SK-N-DZ (cell line): ENCODE measurements around the gene AIFM2.

Experiments
- DNase-seq: peaks from one replicate; pipeline ENCODE4 v3.0.0-alpha.2; 2015; ENCODE audit warnings: low spot score

The AIFM2 gene

DNA sequence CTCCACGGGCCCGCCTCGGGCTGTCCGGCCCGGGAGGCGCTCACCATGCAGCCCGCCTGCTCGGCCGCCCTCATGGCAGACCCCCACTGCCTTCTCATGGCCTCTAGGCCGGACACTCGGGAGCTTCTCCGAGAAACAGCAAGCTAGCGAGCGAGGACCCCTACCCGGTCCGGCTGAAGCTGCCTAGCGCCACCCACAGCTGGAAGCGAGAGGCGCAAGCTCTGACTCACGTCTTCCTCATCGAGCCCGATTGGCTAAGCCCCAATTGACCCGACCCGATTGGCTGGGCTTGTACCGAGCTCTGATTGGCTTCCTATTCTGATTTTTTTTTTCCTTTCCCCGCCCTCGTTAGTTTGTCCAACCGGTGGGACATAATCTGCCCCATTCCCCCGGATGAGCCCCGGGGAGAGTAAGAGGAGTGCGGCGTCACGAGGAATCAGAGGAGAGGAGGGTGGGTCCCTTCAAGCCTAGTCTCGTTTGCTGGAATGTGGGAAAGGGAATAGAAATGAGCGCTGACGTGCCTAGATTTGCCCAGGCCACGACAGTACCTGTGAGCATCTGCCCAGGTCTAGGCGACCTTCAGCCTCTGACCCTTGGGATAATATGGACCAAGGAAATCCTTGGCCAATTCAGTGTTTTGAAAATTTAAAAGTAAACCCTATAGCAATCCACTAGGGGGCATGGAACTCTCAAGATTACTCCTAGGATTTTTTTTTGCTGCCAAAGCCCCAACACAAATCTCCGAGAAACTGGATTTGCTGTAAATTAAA, 14.0 kb upstream of the AIFM2 start, which contains the start of gene TYSND1:
Gene TYSND1, minus strand, starts transcription at position 212 of the 770 bp plus-strand sequence. Its CDS starts 114 bp downstream, at position 98.
- peak; percentile 99 for DNase-seq

DNA sequence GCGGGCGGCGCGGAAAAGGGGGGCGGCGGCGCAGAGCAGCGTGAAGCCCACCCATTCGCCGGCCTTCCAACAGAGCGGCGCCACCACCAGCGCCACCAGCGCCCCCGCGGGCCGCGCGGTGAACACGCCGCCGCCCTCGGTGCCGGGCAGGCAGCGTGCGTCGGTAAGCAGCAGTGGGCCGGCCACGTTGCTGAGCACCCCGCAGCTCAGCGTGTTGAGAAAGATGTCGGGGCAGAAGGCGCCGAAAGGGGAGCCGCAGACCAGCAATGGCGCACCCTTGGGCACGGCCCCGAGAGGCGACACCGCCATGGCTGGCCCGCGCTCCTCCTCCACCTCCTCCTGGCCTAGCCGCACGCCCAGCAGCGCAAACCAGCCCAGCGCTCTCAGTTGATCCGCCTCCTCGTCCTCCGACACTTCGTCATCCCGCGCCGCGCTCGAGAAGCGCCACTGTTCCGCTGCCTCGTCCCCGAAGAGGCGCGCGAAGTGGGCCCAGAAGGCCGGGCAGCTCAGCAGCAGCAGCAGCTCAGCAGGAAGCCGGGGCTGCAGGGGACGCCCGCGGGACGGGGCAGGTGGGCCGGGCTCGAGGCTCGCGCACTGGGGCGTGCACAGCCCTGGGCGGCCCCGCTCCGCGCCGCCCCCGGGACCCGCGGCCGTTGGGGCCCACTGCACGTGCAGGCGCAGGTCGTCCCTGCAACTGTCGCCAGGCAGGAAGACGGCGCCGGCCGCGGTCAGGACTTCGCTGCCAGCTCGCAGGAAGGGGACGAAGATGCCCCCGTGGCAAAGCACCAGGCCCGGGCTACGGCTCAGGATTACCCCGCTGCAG, 13.3 kb upstream of the AIFM2 start:
- DNase-seq, result peak; percentile 76

DNA sequence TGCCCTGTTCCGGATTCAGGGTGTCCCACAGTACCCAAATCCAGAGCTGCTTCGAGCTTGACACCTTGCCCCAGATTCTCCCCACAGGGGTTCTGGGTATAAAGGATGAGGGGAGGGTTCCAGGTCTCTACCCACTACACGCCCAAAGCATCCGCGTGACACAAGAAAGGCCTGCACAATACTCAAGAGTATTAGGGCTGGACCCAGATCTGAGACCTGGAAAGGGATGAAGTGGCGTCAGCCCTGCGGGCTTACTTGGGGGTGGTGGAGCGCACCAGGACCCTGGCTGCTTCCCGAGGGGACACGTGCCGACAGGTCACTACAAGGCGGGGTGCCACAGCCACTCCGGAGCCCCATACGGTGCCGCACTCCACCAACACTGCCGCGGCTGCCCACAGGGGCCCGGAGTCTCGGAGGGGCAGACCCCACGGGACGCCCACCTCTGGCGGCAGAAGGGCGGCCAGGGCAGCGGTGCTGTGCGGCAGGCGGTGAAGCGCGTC, 12.6 kb upstream of the AIFM2 start:
- DNase-seq, result no peak

DNA sequence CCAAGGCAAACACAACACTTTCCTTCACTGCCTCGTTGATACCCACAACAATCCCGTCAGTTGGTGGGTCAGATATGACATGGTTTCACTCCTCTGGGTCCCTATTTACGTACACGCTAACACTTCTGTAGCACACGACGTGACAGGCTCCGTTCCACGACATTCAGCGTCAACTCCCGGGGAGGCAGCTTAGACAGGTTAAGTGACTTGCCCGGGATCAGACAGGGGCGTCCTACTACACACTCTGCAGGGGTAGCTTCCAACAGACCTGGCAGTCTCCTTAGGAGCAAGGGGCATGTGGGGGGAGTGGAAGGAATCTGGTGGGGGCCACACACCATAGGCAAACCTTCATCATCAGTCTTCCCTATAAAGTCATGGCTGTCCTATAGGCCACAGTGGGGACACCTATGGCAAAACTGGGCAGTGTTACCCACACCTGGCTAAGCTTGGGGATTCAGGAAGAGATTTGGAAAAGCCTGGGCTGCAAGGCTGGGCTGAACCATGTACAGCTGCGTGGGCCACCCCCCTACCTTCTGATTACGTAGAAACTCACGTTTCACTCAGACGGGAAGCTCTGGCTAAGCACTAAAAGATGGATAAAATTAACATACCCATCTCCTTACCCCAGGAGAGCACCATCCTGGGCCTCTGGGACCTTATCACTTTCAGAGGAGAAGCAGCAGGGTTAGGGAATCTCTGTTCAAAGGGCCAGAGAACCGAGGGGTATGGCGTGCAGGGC, 11.9 kb upstream of the AIFM2 start:
- no peak for DNase-seq

DNA sequence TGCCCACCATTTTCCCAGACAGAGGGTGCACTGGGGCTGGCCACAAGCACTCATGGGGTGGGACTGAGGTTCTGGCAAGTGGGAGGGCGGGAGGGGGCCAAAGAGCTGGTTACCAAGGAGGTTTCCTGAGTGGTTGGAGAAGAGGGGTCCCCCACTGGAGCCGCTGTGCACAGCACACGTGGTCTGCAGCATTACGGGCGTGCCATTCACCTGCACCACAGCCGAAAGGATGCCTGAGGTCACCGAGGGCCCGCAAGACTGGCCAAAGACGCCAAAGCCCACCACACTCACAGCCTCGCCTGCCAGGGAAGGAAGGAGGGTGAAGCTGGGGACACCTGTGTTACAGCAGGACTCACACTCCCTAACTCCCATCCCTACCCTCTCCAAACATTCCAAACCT, 9.9 kb upstream of the AIFM2 start:
- DNase-seq, result no peak

DNA sequence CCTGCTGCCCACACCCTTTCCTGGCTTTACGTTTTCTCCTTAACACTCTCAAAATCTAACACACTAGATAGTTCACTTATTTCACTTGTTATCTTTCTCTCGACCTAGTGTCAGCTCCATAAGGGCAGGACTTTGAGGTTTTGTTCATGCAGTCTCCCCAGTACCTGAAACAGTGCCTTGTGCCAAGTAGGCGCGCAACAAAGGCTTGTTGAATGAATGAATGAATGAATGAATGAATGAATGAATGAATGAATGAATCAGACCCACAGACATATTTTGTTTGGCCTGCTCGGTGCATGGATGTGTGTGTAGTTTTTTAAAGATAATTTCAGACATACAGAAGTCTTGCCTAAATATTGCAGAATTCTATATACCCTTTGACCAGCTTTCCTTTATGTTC, 7.7 kb upstream of the AIFM2 start:
- no peak for DNase-seq

DNA sequence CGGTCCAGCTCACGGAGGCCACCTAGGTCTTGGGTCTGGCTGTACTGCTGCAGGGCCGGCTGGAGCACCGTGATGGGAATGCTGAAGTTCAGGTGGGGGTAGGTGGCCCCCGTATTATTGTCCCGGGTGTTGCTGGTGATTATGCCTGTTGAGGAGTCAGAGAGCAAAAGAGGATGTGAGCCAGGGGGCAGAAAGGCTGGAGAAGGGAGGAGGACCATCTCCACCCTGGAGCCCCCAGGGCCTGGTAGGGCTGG, 7.3 kb upstream of the AIFM2 start:
- DNase-seq, result no peak

DNA sequence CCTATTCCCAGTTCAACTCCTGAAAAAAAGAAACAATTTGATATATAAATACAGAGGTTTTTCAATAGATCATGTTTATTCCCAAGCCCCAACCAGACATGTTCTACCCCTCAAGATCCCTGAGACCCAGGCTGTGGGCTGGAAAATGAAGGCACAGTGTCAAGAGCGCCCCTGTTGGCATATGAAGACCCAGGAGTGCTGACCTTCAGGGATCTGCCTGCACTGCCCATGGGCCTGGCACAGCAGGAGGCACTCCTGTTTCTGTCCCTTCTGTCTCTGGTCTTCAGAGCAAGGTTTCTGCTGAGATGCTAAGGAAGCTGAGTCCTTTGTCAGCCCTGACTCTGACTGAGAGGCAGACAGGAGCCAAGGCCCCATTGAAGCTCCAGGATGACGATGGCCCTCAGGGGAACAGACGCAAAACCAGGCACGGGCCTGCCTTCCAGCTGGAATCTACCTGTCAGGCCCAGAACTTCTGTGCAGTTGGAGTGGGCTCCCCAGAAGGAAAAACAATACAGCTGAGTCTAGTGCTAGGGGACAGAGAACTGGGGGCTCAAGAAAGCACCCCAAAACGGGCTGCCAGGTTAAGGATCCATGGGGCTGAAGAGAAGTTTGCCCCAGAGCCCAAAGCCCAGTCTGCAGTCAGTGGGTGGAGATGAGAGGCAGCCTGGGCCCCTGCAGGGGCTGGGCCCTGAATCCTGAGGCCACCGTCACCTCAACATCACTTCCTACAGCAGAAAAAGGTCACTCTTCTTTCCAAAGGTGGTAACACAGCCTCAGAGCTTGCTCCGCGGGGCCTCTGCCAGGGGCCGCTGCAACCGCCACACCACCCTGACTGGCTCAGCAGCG, 6.7 kb upstream of the AIFM2 start:
- no peak for DNase-seq

DNA sequence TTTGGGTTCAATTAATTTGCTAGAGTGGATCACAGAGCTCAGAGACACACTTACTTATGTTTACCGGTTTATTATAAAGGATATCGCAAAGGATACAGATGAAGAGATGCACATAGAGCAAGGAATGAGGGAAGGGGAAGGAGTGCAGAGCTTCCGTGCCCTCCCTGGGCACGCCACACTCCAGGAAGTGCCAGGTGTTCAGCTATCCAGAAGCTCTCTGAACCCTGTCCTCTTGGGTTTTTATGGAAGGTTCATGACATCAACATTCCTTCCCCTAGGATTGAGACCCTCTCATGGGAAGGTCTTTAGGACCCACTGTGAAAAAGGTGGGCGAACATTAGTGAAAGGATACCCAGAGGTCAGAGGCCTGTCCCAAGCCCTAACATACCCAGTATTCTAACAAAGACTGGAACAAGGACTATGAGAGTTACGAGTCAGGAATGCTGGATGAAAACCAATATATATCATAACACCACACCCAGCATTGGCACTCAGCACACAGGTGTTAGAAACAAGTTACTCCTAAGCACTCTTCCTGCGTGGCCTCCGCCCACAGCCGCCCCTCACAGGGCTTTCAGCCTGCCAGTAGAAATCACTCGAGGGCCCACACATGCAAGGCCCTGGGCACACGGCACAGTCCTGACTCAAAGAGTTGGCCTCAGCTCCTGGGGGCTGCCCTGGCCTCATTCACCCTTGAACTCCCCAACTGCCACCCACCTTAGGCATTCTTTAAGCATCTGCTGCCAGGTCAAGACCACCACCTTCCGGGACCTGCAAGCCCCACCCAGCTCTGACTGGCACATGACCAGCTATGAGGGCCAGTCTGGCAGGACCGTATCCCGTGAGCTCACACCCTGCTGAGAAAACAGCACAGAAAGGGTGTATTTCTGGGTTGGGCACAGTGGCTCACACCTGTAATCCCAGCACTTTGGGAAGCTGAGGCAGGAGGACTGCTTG, 5.6 kb upstream of the AIFM2 start:
- DNase-seq, result no peak

DNA sequence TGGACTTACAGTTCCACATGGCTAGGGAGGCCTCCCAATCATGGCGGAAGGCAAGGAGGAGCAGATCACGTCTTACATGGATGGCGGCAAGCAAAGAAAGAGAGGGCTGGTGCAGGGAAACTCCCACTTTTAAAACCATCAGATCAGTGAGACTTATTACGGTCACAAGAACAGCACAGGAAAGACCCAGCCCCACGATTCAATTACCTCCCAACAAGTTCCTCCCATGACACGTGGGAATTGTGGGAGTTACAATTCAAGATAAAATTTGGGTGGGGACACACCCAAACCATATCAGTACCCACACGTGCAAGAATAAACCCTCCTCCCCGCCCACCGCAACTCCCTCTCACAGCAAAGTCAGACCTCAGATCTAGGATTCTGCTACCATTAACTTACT, 4.5 kb upstream of the AIFM2 start:
- no peak for DNase-seq

DNA sequence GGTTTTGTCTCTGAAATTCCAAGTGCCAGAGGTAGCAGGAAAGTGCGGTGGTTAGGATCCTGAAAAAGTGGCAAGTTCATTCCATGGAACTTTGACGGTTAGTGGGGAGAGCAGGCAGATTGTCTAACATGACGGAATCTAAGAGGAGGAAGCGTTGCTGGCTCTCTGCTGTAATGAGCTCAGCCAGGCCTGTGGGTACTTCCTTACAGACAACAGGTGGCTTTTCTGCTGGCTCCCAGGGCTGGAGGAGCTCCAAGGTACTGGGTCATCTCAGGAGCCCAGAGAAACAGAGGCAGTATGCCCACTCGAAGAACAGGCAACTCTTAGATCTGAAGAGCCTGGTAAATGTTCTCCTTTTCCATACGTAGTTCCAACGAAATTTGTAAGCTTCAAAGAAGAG, 3.1 kb upstream of the AIFM2 start:
- DNase-seq, result no peak

DNA sequence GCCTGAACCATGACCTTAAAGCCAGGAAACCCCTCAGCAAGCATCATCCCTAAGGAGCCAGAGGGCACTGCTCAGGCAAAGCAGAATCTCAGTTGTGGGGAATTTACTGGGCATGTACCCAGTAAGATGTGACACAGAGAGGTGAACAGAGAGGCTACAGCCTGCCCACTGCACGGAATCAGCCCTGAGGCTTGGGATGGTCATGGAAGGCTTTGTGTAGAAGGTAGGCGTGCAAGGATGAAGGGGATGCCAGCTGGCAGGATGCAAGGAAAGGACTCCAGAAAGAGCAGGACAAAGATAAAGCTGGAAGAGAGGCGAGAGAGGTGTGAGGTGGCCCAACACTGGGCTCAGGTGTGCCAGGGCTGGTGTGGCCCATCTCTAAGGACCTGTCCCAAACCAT, 2.4 kb upstream of the AIFM2 start:
- no peak for DNase-seq

DNA sequence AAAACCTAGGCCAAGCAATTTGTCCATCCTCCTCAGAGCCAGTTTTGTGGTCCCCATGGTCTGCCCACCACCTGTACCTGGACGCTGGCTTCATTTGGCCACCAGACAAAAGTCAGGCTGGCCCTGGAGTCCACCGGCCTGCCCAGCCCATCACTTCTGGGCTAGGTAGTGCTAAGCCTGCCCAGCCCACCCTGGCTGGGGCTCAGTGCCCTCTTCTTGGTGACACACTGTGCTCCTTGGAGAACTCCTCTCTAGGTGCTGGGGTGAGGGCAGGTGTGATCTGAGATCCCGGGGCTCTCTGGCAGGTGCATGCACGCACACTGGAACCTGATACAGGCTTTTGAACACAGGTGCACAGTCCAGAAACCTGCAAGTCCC, 1.1 kb downstream of the AIFM2 start:
- no peak for DNase-seq

DNA sequence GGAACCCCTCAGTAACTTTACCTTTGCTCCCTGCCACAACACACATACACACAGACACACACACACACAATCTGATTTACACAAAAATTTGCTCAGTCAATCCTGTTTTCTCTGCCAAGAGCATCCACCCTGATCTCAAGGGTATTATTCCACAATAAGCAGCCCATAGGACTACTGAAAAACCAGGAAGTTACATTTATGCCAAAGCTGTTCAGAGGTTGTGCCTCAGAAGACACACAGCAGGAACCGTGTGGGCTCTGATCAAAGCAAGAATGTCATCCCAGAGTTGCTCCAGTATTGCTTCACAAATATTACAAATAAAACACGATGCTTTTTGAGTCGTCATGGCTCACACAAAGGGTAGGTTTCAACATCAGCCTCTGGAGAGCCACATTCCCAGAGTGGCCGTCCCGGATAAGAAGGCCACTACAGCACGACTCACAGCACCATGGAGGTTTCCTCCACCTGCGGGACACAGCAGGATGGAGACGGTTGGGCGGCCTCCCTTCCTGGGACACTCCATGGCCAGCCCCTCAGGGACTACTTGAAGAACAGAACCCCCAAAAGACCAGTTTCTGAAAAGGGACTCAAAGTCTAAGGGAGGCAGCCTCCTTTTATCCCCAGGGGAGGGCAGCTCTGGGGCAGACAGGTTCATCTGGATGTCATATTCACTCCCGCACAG, 1.6 kb downstream of the AIFM2 start:
- DNase-seq, result no peak

DNA sequence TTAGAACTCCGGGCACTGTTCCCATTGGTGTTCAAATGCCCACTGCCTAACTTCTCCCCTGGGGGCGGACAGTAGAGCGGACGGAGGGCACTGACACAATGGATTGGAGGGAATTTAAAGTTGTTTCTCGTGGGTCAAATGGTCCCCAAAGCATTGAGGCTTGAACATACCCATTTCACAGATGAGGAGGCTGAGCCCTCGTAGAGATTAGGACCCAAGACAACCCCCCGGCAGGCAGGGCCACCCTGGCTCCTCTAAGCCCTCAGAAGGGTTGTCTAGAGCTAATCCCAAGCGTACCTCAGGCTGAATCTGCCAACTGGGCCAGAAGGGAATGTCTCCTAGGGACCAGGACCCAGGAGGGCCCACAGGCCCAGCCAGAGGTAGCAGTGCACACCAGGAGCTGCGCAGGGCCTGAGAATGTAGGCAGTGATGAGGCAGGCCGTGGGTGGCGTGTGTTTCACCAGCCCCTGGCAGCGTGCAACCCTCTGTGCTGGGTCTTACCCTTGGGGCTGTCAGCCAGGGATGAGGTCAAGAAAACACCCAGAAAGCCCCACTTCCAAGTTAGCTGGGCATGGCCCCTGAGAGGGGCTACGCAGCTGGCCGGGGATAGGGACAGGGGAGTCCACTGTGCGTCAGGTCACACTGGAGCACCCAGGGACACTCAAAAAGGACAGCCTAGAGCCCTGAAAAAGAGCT, 5.8 kb downstream of the AIFM2 start:
- no peak for DNase-seq

DNA sequence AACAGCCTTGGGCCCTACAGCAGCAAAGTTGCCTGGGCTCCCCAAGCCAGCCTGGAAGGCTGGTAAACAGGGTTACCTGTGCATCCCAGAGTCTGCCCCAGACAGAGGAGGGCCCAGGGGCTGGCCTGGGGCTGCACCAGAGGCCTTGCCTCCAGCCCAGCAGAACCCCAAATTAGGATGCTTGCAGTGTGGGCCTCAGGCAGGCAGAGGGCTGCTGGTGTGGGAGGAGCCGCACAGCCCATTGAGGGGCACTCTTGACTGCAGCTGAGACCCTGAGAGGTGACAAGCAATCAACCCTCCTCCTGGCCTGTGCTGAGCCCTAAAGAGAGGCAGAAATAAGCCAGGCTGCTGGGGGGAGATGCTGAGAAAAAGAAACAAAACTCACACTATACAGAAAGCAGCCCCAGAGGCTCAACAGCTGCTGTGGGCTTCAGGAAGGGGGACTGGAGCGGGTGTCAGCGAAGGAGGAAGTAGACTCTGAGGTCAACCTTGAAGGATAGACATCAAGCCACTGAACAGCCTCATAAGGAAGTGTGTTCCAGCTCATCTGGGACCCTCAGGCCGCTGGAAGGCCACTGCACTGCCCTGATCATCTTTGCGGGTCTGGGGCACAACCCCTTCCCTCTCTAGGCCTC, 6.6 kb downstream of the AIFM2 start:
- no peak for DNase-seq

DNA sequence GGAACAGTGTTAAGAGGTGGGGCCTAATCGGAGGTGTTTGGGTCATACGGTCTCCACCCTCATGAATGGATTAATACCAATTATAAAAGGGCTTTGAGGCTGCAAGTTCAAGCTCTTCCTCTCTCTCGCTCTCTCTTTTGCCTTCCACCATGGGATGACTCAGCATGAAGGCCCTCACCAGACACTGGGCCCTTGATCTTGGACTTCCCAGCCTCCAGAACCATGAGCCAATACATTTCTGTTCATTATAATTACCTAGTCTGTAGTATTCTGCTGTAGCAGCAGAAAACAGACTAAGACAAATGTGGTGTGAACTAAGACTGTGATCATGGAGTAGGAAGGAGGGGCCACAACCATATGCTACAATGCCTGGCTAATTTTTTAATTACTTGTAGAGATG, 7.7 kb downstream of the AIFM2 start:
- DNase-seq, result no peak

DNA sequence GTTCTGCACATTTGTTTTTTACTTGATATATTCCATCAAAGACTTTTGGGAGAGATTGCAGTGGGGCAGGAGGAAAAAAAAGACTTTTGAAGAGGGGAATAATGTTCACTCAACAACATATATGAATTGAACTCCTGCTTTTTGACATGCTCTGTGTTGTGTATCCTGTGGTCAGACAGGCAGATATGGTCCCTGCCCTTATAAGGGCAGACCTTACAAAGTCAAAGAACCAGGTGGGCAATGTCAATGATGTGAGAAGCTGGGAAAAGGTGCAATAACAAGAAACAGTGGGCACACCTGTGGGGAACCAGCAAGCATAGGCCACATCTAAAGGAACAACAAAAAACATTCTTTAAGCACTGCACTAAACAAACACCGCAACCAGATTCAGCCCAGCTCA, 8.2 kb downstream of the AIFM2 start:
- no peak for DNase-seq

DNA sequence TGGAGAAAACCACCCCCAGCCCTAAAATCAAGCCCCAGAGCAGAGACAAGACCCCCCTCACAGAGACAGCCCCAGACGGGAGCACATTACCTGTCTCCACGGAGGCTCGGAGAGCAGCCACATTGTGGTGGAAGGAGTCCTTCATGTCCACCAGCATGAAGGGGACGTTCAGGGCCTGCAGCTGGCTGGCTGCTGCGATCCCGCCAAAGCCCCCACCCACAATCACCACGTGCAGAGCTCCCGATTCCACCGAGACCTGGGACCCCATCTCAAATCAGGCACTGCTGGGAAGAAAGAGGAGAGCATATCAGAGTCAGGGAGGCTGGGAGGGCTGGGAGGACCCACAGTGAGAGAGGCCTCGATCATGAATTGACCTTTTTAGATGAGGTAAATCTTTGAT, 8.8 kb downstream of the AIFM2 start:
- DNase-seq, result no peak
